HG03139 (cell line): ENCODE results near the gene MSLN.

ENCODE experiments used
- ATAC-seq: cut with Tn5 transposase; IDR thresholded peaks from one replicate; pipeline ENCODE4 v1.9.1; 2021; ENCODE audit not compliant: unreplicated experiment

The MSLN gene

DNA sequence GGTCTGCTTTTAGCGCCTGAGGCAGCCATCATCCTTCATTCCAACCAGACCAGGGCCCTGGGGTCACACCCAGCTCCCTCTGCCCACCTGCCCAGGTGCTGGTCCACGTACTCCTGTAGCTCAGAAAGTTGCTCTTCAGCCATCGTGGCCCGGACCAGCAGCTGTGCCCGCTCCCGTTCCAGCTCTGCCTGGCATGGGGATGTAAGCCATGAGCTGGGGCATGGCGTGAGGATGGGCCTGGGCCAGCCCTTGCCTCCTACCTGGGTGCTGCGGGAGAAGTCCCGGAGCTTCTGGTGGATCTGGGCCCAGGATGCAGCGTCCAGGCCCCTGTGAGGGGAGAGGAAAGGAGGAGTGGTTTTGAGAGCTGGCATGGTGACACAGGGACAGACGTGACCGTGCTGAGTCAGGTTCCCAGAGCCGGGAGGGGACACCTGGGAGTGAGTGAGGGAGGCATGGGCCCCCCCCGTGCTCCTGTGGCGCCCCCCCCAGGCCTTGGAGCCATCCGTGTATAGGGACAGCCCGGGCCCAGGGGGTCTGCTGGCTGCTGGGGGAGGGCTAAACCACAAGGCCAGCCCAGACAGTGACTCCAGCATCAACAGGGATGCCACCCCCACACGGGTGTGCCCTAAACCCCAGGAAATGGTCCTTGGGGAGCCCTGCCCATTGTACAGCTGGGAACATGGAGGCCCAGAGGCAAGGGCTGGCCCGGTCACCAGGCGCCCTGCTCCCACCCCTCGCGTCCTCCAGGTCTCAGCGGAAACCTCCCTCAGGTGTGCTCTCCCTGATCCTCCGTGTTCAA is 37.5 kb upstream of the MSLN start:
- no peak for ATAC-seq

- ATAC-seq: no peak
These were observed 36.8 kb upstream of the MSLN start for GRCh38 chr16:723695-724094.

DNA sequence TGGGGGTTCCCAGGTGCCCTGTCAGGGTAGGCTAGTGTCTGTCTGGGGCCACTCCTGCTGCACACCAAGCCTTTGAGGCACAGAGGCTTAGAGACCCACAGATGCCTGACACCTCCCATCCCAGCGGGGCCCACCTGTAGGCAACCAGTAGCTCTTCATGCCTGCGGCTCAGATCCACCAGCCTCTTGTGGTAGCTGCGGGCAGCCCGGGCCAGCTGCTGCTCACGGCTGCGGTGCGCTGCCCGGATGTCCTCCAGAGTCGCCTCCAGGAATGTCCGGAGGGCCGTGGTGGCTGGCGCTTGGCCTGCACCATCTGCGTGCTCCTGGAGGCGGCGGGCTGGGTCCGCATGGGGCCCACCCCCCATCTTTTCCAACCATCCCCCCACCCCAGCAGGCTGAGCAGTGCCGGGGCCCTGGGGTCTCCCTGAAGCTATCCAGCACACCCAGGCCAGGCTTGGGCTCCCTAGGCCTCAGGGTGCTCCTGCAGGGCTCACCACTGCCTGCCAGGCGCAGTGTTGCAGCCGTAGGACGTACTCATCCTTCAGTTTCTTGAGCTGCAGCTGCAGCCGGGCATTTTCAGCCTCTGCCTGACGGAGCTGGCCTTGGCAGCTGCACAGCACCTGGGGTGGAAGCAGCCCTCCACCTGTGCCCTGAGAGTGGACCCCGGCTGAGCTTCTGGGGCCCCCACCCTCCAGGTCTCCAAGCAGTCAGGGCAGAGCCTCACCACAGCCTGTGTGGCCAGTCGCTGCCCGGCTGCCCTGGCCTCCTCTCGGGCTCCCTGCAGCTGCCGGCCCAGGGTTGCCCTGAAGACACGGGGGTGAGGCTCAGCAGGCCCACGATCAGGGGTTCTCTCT is 36.1 kb upstream of the MSLN start:
- no peak for ATAC-seq

DNA sequence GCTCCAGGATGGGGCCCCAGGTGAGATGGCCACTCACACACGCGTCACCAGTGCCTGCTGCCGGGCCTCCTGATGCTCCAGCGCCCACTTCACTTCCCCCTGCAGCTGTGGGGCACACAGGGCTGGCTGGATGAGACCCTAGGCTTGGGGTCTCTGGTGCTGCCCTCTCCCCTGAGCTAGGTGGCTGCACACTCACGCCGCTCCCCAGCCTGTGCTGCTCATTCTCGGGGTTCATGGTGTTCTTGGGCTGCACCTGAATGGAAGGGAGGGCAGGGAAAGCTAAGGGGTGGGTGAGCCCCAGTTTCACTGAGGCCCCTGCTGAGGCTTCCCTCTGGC is 35.5 kb upstream of the MSLN start:
- no peak for ATAC-seq

DNA sequence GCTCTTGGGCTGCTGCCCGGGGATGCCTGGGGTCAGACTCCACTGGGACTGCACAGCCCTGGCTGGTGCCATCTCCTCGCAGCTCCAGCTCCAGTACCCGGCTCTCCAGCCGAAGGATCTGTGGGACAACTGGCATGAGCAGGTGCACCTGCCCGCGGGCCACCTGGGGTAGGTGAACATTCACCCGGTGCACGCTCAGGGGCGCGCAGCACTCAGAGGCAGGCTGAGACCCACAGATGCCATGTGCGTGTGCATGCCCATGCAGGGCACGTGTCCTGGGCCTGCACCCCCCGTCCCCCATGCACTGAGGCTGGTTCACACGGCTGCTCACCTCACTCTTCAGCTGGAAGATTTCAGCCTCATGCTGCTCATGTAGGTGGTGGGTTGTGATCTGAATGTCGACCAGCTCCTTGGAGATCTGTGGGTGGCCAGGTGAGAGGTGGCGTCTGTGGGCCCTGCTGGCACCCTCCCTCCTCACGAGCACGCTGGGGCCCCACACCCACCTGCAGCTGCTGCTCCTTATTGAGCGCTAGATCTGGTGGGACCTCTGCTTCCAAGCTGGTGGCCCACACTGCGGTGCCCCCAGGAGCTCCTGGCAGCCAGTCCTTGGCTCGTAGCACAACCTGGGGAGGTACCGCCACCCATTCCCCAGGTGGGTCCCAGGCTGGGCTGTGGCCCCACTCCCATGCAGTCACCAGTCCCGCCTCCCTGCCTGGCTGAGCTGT is 34.9 kb upstream of the MSLN start:
- no peak for ATAC-seq

GRCh38 chr16:726188-726437 is 34.4 kb upstream of the MSLN start:
- ATAC-seq: no peak

DNA sequence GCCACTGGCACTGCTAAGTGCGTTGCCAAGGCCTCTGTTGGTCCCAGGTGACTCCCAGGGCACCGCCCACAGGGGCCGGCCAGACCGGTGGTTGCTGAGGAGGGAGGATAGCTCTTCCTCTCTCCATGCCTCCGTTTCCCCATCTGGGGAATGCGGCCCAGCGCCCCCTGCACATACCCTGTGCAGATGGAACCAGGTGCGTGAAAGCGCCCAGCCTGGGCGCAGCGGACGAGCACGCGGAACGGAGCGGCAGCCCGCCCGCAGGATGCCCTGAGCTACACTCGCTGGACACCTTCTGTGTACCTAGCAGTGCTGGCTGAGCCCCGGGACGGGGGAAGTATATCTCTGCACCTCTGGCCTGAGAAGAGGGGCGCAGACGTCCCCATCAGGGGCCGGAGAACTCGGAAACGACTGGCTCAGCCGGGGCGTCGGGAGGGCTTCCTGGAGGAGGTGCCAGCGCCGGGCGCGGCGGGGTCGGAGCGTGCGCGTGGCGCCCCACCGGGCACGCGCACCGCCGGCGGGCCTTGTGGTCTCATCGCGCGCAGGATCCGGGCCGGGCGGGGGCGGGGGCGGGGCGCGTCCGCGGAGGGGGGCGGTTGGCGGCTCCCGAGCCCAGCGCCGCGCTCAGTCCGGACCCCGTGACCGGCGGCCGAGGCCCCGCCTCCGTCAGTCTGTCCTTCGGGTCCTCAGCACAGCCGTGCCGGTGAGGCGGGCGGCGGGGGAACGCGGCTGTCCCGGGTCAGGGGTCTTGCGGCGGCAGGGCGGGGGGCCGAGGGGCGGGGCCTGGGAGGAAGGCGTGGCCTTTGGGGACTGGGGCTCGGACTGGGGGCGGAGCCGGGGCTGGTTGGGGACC is 33.9 kb upstream of the MSLN start, which contains the start of the genes CCDC78 and HAGHL:
CCDC78 (minus strand) TSS at position 6 of the 853 bp plus-strand sequence. CDS start 76 bp downstream, outside the sequence.
HAGHL (plus strand) TSS at position 669 of the 853 bp plus-strand sequence. CDS start 404 bp downstream, outside the sequence.
- ATAC-seq: no peak

DNA sequence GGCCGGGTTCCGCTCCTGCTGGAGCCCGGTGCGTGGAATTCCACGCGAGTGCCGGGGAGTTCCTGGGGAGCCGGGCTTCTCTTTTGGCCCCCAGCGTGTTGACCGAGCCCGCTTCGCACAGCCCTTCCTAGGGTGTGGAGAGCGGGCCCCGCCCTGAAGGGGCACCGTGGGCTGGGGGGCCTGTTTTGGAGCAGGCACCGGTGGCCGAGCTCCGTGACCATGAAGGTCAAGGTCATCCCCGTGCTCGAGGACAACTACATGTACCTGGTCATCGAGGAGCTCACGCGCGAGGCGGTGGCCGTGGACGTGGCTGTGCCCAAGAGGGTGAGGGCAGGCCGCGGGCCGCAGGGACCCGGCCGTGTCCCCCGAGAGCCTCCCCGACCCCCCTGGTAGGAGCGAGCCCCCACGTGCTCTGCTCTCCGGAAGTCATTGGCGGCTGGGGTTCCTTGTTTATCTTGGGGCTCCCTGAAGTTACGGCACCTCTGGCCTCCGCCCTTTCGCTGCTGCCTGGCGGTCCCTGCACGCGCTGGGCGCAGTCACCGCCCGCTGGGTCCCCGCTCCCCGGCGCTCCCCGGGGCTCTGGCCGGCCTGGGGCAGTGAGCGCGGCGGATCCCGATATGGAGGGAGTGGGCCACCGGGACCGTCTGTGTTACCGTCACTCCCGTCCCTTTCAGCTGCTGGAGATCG is 33.1 kb upstream of the MSLN start:
- no peak for ATAC-seq

DNA sequence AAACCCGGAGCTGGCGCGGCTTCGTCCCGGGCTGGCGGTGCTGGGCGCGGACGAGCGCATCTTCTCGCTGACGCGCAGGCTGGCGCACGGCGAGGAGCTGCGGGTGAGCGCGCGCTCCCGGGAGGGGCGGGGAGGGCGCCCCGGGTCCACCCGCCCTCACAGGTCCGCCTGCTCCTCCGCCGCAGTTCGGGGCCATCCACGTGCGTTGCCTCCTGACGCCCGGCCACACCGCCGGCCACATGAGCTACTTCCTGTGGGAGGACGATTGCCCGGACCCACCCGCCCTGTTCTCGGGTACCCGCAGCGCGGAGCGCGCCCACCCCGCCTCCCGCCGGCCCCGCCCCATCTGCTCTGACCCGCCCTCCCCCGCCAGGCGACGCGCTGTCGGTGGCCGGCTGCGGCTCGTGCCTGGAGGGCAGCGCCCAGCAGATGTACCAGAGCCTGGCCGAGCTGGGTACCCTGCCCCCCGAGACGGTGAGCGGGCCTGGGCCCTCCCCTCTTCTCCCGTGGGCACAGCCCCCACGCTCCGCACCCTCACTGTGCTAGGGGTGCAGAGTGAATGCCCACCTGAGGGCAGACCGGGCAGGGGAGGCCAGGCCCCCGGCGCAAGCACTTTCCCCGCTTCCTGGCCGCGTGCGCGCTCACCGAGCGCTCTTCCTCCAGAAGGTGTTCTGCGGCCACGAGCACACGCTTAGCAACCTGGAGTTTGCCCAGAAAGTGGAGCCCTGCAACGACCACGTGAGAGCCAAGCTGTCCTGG is 32.2 kb upstream of the MSLN start:
- no peak for ATAC-seq

DNA sequence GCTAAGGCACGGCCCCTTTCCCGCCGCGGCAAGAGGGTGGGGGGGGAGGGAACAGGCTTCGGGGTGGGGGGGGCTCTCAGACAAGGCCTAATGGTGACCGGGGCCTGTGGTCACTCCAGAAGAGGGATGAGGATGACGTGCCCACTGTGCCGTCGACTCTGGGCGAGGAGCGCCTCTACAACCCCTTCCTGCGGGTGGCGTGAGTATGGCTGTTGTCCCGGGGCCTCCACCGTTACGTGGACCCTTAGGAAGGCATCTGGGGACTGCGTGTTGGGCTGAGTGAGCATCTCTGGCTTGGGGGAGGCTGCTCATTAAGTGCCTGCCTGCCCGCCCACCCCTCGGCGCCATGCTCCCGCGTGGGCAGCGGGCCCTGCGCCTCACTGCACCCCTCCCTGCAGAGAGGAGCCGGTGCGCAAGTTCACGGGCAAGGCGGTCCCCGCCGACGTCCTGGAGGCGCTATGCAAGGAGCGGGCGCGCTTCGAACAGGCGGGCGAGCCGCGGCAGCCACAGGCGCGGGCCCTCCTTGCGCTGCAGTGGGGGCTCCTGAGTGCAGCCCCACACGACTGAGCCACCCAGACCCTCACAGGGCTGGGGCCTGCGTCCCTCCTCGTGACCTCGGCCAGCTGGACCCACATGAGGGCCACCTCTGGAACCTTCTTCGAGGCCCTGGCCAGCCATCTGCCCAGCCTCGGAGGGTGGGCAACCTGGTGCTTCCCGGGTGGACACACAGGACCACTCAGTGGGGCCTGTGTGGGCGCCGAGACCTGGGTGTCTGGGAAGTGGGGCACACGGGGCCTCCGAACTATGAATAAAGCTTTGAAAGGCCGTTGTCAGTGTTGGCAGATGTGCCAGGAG is 31.4 kb upstream of the MSLN start:
- ATAC-seq: no peak

DNA sequence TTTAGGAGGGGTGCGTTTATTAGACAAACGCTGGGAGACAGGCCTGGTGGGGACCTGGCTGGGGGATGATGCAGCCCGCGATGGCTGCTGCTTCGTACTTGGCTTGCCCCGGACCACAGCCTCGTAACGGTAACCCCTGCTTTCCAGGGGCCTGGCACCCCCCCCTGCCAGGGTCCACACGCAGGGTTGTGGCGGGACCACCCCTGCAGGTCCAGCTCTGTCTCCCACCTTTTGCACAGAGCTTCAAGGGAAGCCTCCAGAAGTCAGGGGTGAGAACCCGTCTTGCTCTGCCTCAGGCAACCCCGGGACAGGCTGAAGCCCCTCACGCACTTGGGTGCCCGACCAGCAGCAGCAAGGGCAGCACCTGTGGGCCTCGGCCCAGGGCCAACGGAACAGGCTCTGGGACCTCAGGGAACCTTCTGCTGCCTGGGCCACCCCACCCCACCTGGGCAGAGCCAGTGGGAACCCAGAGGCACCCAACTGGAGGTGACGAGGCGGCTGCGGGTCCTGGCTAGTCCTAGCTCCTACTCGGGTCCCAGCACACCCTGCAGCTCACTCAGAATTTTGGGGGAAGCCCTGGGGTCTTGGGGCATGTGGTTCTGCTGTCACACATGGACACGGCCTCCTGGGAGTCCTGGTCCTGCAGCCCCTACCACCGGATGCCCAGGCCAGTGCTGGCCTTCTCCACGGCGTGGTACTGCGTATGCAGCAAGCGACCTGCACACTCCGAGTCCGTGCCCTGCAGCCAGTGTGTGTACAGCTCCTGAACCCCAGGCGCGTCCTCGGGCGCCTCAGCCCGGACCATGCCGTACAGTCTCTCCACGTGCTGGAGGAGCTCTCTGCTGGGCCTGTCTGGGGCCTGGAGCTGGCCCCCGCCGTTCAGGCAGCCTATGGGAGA is 30.5 kb upstream of the MSLN start:
- ATAC-seq: no peak

- ATAC-seq: no peak
These were observed 29.6 kb upstream of the MSLN start for GRCh38 chr16:730666-731509.

DNA sequence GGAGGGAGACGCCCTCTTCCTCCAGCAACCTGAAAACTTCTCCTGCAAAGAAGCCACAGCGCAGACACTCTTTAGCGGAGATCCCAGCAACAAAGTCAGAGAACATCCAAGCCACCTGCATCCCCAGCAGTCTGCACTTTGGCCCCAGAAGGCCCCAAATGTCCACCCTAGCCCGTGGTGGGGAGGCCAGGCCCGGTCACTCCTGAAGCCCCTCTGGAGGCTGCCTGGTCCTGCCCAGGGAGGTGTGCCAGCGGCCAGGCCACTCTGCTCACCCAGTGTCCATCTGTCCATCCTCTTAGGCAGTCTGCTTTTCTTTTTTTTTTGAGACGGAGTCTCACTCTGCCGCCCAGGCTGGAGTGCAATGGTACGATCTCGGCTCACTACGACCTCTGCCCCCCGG is 28.2 kb upstream of the MSLN start:
- no peak for ATAC-seq

- no peak for ATAC-seq
These were observed 27.6 kb upstream of the MSLN start for GRCh38 chr16:732936-733335.

GRCh38 chr16:733382-734207 is 26.9 kb upstream of the MSLN start:
- ATAC-seq: no peak
